K562 (cell line): ENCODE measurements around the gene SAMD4A. TPM values are rescaled to one million over a fixed set of nuclear protein-coding genes. Genes with fewer than 3 reads are reported as not detected.

Source experiments
- ATAC-seq: fragments of 200-7000 bp; cut with Tn5 transposase; 3 replicates; pipeline ENCODE4 v1.9.1; 2020; ENCODE audit warnings: moderate library complexity
- BruUV-seq: library from RNA; stranded (reverse); fragments of 400-500 nt; replicated peaks from 2 replicates; lab custom pipeline; 2021; lab: Mats Ljungman, UMichigan
- CTCF ChIA-PET: fragments of 300-600 bp; formaldehyde crosslinking; extraction: SDS; loops from one replicate; lab custom pipeline; 2021; ENCODE audit warnings: low intra/inter-chr PET ratio; lab: Yijun Ruan, JAX
- POLR2A ChIA-PET: fragments of 300-600, 350-650 bp; sonication (Branson Sonifier 250); formaldehyde crosslinking; extraction: SDS; loops from one replicate; lab custom pipeline; 2021; ENCODE audit warnings: antibody characterized with exemption, inconsistent platforms; lab: Yijun Ruan, JAX
- DNase-seq, 4 experiments: peaks; one replicate each; pipeline versions ENCODE4 v3.0.0 to v3.0.0-alpha.2; 2011 to 2018; ENCODE audit warnings: low spot score in 3 of 4, mixed read lengths in 3 of 4; ENCODE audit errors: extremely low read depth in 1 of 4
- FAIRE-seq: peaks from 2 replicates; lab custom pipeline; 2011; peaks lifted over from hg19 to GRCh38; lab: Jason Lieb, UNC
- H2AFZ ChIP-seq: 2 replicates; pipeline ENCODE4 v1.6.0; 2011; ENCODE audit warnings: low read depth, low read length, control low read depth, inconsistent platforms
- H3K27ac ChIP-seq: fragments of 200-600 bp; 3 replicates; pipeline ENCODE4 v1.8.0; 2011; ENCODE audit warnings: low read depth, mild to moderate bottlenecking, control low read depth, inconsistent platforms, low read length, moderate library complexity, mixed read lengths; ENCODE audit errors: extremely low read depth
- H3K27me3 ChIP-seq, 2 experiments: fragments of 300-600 bp in 1 of 2; 2 replicates in 1 of 2; 3 replicates in 1 of 2; pipeline versions ENCODE4 v1.6.0 to v1.8.0; 2011; ENCODE audit warnings: inconsistent platforms in 2 of 2, low read length in 2 of 2, mild to moderate bottlenecking in 1 of 2, mixed read lengths in 1 of 2, moderate library complexity in 1 of 2; ENCODE audit not compliant: control insufficient read depth in 2 of 2, insufficient read depth in 2 of 2
- H3K36me3 ChIP-seq: fragments of 300-600 bp; 3 replicates; pipeline ENCODE4 v1.8.0; 2011; ENCODE audit warnings: mild to moderate bottlenecking, low read length, inconsistent platforms; ENCODE audit not compliant: control insufficient read depth, insufficient read depth
- H3K4me1 ChIP-seq, 2 experiments: fragments of 200-600 bp in 1 of 2; replicated peaks in 1 of 2; 2 replicates in 1 of 2; 3 replicates in 1 of 2; pipeline versions ENCODE4 v1.5.1 to v1.8.0; 2011; ENCODE audit warnings: inconsistent platforms in 2 of 2, low read length in 2 of 2, mild to moderate bottlenecking in 1 of 2, mixed read lengths in 1 of 2, moderate library complexity in 1 of 2; ENCODE audit not compliant: control insufficient read depth in 2 of 2, insufficient read depth in 2 of 2
- H3K4me2 ChIP-seq: 2 replicates; pipeline ENCODE4 v1.6.1; 2011; ENCODE audit warnings: low read length, control low read depth, inconsistent platforms, mixed read lengths; ENCODE audit not compliant: insufficient read depth
- H3K4me3 ChIP-seq: fragments of 200-600 bp; sonication (generic), shearing (Covaris generic); 2 replicates; pipeline ENCODE4 v1.5.1; 2016; ENCODE audit warnings: control low read depth, inconsistent platforms
- H3K79me2 ChIP-seq: fragments of 200-600 bp; 3 replicates; pipeline ENCODE4 v1.8.0; 2011; ENCODE audit warnings: low read length, inconsistent platforms; ENCODE audit not compliant: control insufficient read depth, insufficient read depth
- H3K9ac ChIP-seq, 2 experiments: 2 replicates each; pipeline versions ENCODE4 v1.6.0 to v1.6.1; 2011; ENCODE audit warnings: low read depth in 2 of 2, low read length in 2 of 2, control low read depth in 1 of 2, inconsistent platforms in 1 of 2, mild to moderate bottlenecking in 1 of 2, mixed read lengths in 1 of 2; ENCODE audit not compliant: insufficient read depth in 1 of 2
- H3K9me1 ChIP-seq: one replicate; pipeline ENCODE4 v1.6.0; 2011; ENCODE audit warnings: inconsistent platforms, mild to moderate bottlenecking, low read length, moderate library complexity; ENCODE audit not compliant: control insufficient read depth, insufficient read depth
- H3K9me3 ChIP-seq: replicated peaks from 2 replicates; pipeline ENCODE4 v1.5.1; 2011; ENCODE audit warnings: low read depth, low read length, inconsistent platforms; ENCODE audit not compliant: control insufficient read depth, insufficient read depth
- H4K20me1 ChIP-seq: replicated peaks from 2 replicates; pipeline ENCODE4 v1.6.1; 2011; ENCODE audit warnings: low read length, inconsistent platforms, mixed read lengths; ENCODE audit not compliant: control insufficient read depth, insufficient read depth
- ARID3A ChIP-seq: IDR thresholded peaks from 2 replicates; pipeline ENCODE4 v1.6.1; 2012; ENCODE audit warnings: low read depth, low read length, improper control_type of control experiment, borderline replicate concordance
- CCAR2 ChIP-seq: fragments of 200-400 bp; formaldehyde crosslinking; IDR thresholded peaks from 2 replicates; pipeline ENCODE4 v1.6.1; 2017; ENCODE audit warnings: mild to moderate bottlenecking, low read depth, low read length
- DLX4 ChIP-seq: fragments of 250-450 bp; sonication (Bioruptor Pico); IDR thresholded peaks from 2 replicates; pipeline ENCODE4 v1.6.1; 2021; ENCODE audit warnings: mild to moderate bottlenecking
- ESRRA ChIP-seq: fragments of 450-650 bp; IDR thresholded peaks from 2 replicates; pipeline ENCODE4 v1.6.1; 2014; ENCODE audit warnings: low read depth, mild to moderate bottlenecking, moderate library complexity, borderline replicate concordance
- ETV5 ChIP-seq: sonication (generic); formaldehyde crosslinking; IDR thresholded peaks from 2 replicates; pipeline ENCODE4 v1.4.0; 2020; ENCODE audit warnings: low read depth, mild to moderate bottlenecking, missing genetic modification reagents
- GATA2 ChIP-seq: sonication (generic); formaldehyde crosslinking; IDR thresholded peaks from 2 replicates; pipeline ENCODE4 v1.4.0; 2020; ENCODE audit warnings: mild to moderate bottlenecking, missing genetic modification reagents
- HINFP ChIP-seq: fragments of 450-650 bp; conservative IDR thresholded peaks from 2 replicates; pipeline ENCODE4 v1.6.1; 2016; ENCODE audit warnings: missing genetic modification characterization, low read depth, mild to moderate bottlenecking, control low read depth, missing compliant biosample characterization
- RFX5 ChIP-seq: IDR thresholded peaks from 2 replicates; pipeline ENCODE4 v1.6.1; 2011; ENCODE audit warnings: low read depth, mild to moderate bottlenecking, improper control_type of control experiment, low read length
- SNAPC5 ChIP-seq: fragments of 250-450 bp; sonication (Bioruptor Pico); IDR thresholded peaks from 2 replicates; pipeline ENCODE4 v1.8.0; 2021; ENCODE audit warnings: moderate library complexity, mild to moderate bottlenecking, inconsistent platforms
- TCF7 ChIP-seq: sonication (generic); IDR thresholded peaks from 2 replicates; pipeline ENCODE4 v1.6.1; 2016; ENCODE audit warnings: antibody characterized with exemption, borderline replicate concordance
- ZNF12 ChIP-seq: sonication (generic); formaldehyde crosslinking; IDR thresholded peaks from 2 replicates; pipeline ENCODE4 v1.4.0; 2020; ENCODE audit warnings: mild to moderate bottlenecking, missing genetic modification reagents
- ZNF280B ChIP-seq: fragments of 250-450 bp; sonication (Bioruptor Pico); IDR thresholded peaks from 2 replicates; pipeline ENCODE4 v1.5.1; 2021; ENCODE audit warnings: mild to moderate bottlenecking
- ZNF324 ChIP-seq: fragments of 250-450 bp; sonication (Bioruptor Pico); IDR thresholded peaks from 2 replicates; pipeline ENCODE4 v1.4.0; 2020; ENCODE audit warnings: mild to moderate bottlenecking
- ZNF766 ChIP-seq: fragments of 200-800 bp; sonication (Bioruptor generic); conservative IDR thresholded peaks from 2 replicates; pipeline ENCODE4 v1.6.1; 2016; ENCODE audit warnings: missing genetic modification characterization, missing compliant biosample characterization
- WGBS: fragments of 100-300 bp; shearing (Covaris generic); methylation state at CpG from one replicate; pipeline ENCODE4 v1.1.6; 2016; ENCODE audit warnings: low coverage, mixed read lengths; ENCODE audit not compliant: insufficient coverage; ENCODE audit errors: missing lambda C conversion rate; 5-methylcytosine and 5-hydroxymethylcytosine counted together
- in situ Hi-C: fragments of 300-500 bp; cut with MboI; formaldehyde crosslinking; loops from 4 replicates; pipeline ENCODE4 v1.15.0; 2018; ENCODE audit warnings: inconsistent platforms, mixed read lengths
- intact Hi-C: fragments of 100-400 bp; cut with micrococcal nuclease; formaldehyde crosslinking; loops from 2 replicates; pipeline ENCODE4 v1.14.2; 2022
- polyA plus RNA-seq, 8 experiments: library from polyadenylated mRNA; depleted of rRNA in 4 of 8; stranded (reverse) in 5 of 8; unstranded in 3 of 8; fragments of >200 nt; fragmentation: Nextera tagmentation in 2 of 8; fragmentation: Illumina TruSeq in 1 of 8; extraction: Ambion mirVana in 2 of 8; extraction: Trizol in 1 of 8; gene quantifications; 2 replicates each; pipeline versions ENCODE4 v1.2.1 to v1.2.3, GENCODE V29; 2011 to 2014; ENCODE audit warnings: inconsistent platforms in 1 of 8, missing spikeins in 1 of 8
- total RNA-seq, 7 experiments: library from RNA; depleted of rRNA in 6 of 7; stranded (reverse); fragments of >200 nt in 6 of 7; fragmentation: Illumina TruSeq in 2 of 7; extraction: Trizol in 2 of 7; gene quantifications; 2 replicates each; pipeline versions ENCODE4 v1.2.1 to v1.2.3, GENCODE V29; 2011 to 2021; ENCODE audit warnings: low replicate concordance in 1 of 7

The SAMD4A gene
- total and polyA plus RNA-seq, 9 of the 15 experiments (the other 6 are each of a cell fraction or from before 2014, with no cell fraction given), result 0.66 to 6.8 (median 3.3) TPM

- no peak for FAIRE-seq
- Histone ChIP-seq H3K4me1 (no peaks in the 10 kb centered on the region), H3K27me3 (peaks cover 0 to 4% of the 10 kb centered on the region in 2 experiments; a peak in 2 of 5 replicates), H3K4me3 (no peak overlapping the region), H3K4me2 (no peak overlapping the region), H3K9ac (no peak overlapping the region), H3K9me1 (no peaks in the 10 kb centered on the region), H2AFZ (no peak overlapping the region), H3K36me3 (no peaks in the 10 kb centered on the region), H3K27ac (no peak overlapping the region), H3K79me2 (no peaks in the 10 kb centered on the region), H3K9me3 (no peaks in the 10 kb centered on the region), H4K20me1 (no peaks in the 10 kb centered on the region)
- no peak for DNase-seq
- intact Hi-C loops (no loop called here), in situ Hi-C loops (no loop called here)
- WGBS, result 0% methylated on average over 7 of the region's 8 CpGs
- no peak for ATAC-seq
- ChIA-PET POLR2A (interaction anchor here (1.7 kb wide), 1 partner anchor 11 kb away, joined by 3 read pairs; no protein-coding TSS in a partner anchor), CTCF (no interaction called here)
- BruUV-seq, result no TSS peak
- TF ChIP-seq ARID3A (no peak), ETV5 (CRISPR knock-in tag) (no peak), ZNF324 (CRISPR knock-in tag) (no peak), SNAPC5 (CRISPR knock-in tag) (no peak), ESRRA (no peak), TCF7 (no peak), ZNF12 (CRISPR knock-in tag) (no peak), HINFP (tag) (no peak), RFX5 (no peak), CCAR2 (no peak), GATA2 (CRISPR knock-in tag) (no peak), ZNF280B (CRISPR knock-in tag) (no peak), DLX4 (CRISPR knock-in tag) (no peak), ZNF766 (no peak)
Measured at GRCh38 chr14:54829486-54830224, 262.7 kb downstream of the SAMD4A start.
